Stimulated activated CD8-positive, alpha-beta memory T cell treated with anti-CD3 and anti-CD28 coated beads, Interleukin-7, amount 100 ng/mL, for 24 hours (primary cell): ENCODE results near the gene ARHGAP26.
"Not testable (repeated sequence)": the region's sequence is repeated elsewhere in the genome, so short reads cannot be mapped to it uniquely, and the experiment has no call there.

ENCODE experiments used
- DNase-seq: peaks from one replicate; pipeline ENCODE4 v3.0.0-alpha.2; 2020; ENCODE audit warnings: low read depth

Gene ARHGAP26

DNA sequence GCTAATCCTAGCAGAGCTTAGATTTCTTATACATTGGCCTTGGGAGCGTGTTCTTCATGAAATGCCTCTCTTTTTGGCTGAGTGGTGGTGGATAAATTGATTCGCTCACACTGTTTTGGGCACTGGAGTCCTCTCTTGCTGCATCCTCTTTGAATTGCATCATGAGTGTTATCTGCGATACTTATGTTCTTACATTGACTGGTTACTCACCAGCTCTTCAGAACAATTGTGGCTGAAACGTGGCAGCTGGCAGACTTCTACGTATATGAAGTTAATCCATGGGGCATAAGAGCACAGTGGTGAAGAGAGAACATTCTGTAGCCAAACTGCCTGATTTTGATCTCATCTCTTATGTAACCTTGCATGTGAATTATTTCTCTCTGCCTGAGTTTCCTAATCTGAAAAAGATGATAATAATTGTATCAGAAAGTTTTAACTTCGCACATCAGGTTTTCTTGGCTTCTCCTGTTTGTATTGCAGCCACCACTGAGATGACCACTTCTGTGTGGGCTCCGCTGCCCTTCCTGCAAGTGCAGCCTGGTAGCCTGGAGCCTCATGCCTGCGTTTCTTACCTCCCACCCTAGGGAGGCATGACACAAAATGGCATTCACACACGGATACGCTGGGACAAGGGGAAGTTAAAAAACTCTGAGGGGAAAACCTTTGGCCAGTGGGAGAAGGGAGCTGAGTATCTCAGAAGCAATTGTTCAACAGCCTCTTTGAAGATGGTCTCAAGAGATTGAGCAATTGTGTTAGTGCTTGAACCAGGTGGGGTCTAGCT, 295.2 kb downstream of the ARHGAP26 start:
- DNase-seq, result no peak

- DNase-seq, result no peak
Observed at GRCh38 chr5:143065996-143066522, 295.9 kb downstream of the ARHGAP26 start.

GRCh38 chr5:143066556-143067281, 296.5 kb downstream of the ARHGAP26 start:
- DNase-seq, result no peak

DNA sequence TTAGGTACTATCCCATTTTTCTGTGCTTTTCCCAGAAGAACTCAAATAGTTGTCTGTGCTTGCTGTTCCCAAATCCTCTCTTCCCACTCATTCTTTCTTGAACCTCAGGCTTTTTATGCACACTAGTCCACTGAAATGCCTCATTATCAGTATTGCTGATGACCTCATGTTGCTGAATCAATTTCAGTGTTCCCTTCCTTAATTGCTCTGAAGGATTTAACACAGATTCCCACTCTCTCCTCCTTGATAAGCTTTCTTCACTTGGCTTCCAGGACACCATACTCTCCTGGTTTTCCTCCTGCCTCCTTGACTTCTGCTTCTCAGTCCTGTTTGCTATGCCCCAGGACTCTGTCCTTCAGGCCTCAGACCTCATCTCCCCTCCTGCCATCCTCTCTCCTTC, 298.5 kb downstream of the ARHGAP26 start:
- no peak for DNase-seq

DNA sequence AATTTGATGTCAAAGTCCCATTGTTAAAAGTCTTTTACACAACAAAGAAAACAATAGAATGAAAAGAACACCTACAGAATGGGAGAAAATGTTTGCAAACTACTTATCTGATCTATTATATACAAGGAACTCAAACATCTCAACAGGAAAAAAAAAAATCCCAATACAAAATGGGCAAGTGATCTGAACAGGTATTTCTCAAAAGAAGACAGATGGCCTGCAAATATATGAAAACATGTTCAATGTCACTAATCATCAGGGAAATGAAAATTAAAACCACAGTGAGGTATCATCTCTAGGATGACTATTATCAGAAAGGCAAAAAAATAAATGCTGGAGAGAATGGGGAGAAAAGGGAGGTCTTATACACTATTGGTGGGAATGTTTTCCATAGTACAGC, 301.8 kb downstream of the ARHGAP26 start:
- DNase-seq, result no peak

DNA sequence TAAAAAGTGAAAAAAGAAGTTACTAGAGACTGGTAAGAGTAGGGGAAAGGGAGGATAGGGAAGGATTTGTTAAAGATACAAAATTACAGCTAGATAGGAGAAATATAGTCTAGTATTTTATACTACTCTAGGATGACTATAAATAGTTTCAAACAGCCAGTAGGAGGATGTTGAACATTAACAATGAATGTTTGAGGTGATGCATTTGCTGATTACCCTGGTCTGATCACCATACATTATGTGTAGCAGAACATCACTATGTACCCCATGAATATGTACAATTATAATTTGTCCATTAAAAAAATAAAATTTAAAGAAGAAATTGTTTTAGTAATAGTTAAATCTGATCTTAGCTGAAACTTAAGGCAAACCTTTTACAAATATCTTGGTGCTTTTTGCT, 302.6 kb downstream of the ARHGAP26 start:
- no peak for DNase-seq

DNA sequence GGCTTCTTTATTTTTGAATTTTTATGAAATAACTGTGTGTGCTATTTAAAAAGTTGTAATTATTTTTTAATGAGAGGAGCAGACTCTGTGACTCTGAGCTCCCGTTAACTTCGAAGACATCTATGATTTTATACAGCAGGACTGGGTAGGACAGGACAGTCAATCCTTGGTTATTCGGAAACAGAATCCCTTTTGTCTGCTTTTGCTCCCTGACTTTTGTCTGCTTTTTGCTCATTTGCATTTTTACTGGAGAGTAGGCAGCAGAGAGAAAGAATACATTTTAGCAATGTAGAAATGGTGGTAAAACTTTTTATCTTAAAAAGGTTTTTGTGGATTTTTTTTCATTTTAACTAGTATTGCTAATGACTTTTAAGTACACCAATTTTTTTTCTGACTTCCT, 303.6 kb downstream of the ARHGAP26 start:
- DNase-seq, result no peak

DNA sequence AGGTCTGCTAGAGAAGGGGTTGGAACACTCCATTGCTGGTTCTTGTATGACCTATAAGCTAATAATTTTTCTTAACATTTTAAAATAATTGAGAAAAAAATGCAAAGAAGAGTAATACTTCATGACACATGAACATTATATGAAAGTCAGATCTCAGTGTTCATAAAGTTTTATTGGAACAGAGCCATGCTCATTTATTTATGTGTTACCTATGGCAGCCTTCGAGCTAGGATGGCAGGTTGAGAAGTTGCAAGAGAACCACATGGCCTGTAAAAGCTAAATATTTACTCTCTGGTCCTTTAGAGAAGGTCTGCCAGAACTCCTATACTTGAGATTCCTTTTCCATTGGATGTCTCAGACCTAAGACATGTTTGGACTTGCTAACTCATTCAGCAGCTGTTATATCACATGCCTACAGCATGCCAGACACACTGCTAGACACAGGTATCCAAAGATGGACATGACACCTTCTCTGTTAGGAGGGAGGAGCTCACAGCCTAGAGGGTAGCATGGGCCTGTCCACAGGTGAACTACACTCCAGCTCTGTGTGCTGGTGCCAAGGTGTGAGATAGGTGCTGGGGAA, 304.3 kb downstream of the ARHGAP26 start:
- no peak for DNase-seq

- DNase-seq, result no peak
Observed at GRCh38 chr5:143076377-143076776, 306.2 kb downstream of the ARHGAP26 start.

DNA sequence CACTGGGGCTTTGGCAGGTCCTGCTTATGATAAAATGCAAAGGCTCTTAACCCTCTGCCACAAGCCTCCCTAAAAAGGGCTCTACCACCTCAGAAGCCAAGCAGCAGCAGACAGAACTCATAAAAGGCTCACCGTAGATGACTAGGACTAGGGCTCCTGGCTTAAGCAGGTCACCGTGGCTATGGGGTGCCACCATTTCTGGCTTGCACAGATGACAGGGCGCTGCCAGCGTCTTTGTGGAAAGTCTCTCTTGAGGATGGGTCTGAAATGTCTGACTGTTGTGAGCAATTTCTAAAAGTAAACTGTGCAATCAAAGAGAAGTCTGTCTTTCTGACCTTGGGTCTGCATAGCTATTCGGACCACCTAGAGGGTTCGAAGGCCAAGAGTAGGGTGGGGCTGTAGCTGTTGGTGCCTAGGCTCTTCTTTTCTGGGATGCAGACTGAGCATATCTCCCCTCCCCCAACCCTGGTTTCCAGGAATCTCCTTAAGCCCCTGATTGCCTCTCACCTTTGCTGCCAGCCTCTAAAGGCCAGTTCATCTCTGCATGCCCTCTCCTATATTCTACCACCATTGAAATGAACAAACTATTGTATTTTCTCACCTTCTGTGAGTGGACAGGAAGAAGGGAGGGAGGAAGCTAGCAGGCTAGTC, 307.4 kb downstream of the ARHGAP26 start:
- no peak for DNase-seq

DNA sequence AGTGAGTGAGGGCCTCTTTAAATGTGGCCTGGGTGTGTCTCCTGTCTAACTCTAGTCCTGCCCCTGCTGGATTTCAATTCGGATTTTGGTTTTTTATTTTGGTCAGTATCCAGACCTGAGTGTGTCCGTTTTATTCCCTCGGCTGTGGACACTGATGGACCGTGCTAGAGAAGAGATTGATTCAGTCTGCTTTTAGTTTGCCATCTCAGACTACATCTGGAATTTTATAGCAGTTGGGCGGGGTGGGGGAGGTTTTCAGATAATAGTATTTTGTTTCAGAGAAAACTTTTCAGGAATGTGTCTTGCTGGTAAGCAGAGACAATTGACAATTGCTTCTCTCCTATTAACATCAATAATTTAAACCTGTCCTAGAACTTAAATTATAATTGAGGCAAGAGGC, 308.1 kb downstream of the ARHGAP26 start:
- DNase-seq, result no peak

DNA sequence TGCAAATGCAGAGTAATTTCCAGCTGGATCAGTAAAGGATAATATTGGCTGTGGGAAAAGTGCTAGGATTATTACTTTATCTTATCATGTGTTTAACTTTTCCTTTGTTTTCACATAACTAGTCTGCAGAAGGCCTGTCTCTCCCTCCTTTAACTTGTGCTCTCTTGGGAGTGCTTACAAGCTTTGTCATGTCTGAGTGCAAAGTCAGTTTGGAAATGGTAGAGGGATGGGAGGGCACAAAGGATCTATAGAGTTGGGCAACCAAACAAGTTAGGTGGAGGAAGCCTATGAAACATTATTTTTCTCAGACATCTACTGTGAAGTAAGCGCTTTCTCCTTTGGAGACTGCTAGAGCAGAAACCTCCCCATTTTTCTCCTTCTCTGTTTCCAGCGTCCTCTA, 308.8 kb downstream of the ARHGAP26 start:
- DNase-seq, result no peak

DNA sequence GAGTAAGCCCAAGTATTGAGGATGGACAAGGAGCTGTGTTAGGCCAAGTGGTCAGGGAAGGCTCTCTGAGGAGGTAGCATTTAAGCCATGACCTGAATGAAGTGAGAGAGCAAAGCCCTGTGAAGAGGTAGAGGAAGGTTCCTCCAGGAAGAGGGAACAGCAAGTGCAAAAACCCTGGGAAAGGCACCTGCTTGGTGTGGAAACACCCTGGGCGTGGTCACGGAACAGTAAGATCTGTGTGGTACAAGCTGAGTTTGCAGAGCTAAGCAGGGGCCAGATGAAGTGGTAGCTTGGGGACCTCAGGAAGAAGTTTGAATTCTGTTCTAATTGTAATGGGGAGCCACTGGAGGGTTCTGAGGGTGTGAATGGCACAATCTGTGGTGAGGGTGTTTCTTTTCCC, 310.2 kb downstream of the ARHGAP26 start:
- DNase-seq, result no peak

- DNase-seq, result no peak
Observed at GRCh38 chr5:143080982-143081381, 310.8 kb downstream of the ARHGAP26 start.

DNA sequence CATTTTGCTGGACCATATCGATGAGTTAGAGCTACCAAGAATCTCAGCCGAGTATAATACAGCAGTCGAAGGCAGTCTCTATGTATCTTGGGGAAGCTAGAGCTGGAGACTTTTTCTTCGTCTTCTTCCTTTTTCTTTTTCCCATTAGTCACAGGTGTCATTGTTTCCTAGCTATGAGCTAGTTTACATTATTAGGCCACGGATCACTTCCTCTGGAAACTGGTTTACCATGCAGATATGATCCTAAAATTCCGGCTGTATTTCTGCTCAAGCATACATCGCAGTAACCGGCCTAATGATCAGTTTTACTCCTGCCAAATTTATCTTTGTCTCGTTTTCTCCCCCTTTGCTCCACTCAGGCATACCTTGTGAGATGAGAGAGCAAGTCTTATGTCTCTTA, 312.8 kb downstream of the ARHGAP26 start:
- no peak for DNase-seq

GRCh38 chr5:143084407-143084806, 314.2 kb downstream of the ARHGAP26 start:
- DNase-seq, result no peak

DNA sequence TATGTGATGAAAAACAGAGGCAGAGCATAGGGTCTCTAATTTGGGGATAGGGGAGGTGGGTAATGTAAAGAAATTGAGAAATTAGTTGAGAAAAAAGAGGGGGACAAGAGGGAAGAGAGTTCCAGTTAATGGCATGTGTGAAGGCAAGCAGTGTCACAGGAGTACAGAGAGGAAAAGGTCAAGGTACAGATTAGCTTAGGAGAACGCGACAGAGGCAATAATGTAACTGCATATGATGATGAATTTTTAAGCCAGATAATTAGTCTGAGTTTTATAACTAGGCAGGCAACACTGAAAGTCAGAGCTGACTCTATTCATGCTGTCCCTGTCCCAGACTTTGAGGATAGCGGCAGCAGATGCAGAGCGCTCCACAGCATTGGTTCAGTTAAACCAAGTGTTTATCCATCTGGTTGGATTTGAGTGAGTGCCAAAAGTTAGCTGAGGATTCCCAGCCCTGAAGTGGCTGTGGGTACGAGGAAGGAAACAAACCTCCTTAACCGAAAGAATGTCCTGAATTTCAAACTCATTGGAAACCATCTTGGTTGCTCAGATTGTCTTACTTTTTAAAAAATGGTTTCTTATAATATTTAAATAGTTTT, 315.2 kb downstream of the ARHGAP26 start:
- no peak for DNase-seq

DNA sequence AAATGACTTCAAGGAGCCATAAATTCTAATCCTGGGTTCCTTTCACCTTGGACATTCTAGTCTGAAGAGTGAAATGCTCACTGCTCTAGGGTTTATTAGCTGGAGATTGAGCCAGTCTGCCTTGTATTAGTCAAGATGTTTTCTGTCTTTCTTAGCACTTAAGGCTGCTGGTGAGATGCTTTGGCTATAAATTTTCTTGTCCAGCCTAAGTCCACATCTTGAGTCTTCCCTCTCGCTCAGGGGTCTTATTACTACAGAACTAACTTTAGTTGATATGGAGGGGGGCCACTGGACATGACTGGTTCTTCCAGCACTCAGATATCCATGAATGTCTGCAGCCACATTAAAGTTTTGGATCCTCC, 316.4 kb downstream of the ARHGAP26 start:
- no peak for DNase-seq

DNA sequence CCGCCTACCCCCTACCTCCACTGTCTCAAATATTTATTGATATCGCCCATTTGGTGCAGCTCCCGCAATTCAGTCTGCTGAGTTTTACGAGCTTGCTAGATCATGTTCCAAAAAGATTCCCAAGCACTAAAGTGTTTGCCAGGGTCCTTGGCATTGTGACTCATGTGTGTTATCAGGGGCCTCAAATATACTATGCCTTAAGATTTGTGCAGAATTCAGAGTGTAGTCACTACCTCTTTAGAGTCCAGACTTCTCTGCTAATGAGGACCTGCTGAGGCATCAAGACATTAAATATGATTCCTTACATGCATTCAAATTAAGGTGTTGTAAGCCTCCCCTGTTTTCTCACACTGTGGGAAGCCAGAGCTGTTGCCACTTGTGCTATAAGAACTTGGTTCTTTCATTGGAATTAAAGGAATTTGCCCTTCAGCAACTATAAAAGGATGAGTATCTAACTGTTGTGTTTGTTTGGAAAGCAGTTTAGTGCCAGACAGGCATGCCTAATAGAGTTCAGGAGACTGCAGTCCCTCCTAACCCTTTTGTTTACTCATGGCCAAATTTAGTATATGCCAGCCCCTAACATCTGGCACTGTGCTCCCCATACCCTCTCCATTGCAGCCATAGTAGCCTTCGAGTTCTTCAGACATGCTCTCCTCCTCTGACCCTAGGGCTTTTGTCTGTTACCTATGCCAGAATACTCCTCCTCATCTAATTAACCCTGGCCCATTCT, 316.9 kb downstream of the ARHGAP26 start:
- no peak for DNase-seq

DNA sequence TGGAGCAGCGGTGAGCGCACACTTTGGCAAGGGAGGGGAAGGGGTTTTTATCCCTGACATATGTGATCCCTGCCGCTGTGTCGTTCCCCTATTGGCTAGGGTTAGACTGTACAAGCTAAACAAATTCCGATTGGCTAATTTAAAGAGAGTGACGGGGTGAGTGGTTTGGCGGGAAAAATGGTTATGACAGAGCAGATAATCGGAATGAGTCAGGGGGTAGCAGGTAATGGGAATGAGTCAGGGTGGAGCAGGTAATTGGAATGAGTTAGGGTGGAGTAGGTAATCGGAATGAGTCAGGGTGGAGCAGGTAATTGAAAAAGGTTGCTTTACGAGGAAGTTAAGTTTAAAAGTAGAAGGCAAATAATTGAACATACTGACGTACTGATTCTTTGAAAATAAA, 318.5 kb downstream of the ARHGAP26 start:
- not testable (repeated sequence) for DNase-seq

DNA sequence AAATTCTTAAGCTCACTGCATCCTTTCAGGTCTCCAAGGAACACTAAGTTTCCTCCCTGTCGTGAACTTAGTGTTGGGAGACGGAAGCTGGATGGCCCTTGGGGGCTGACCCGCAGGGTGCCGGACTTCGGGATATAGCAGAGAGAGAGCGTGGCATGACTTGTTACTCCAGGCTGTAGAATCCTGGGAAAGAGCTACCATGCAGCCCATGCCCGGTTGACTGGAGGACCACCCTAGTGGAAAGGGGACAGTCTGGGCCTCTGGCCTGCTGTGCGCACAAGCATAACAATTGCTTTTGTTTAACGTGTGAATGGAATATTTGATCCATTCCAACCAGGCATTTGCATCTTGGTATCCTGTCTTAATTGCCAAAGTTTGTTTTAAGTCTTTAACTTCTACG, 319.9 kb downstream of the ARHGAP26 start:
- DNase-seq, result not testable (repeated sequence)
